SK-N-SH (cell line): ENCODE measurements around the gene HACE1. TPM values are rescaled to one million over a fixed set of nuclear protein-coding genes. Genes with fewer than 3 reads are reported as not detected.

Experiments
- CTCF ChIA-PET: fragments of 300-600, 350-600 bp; formaldehyde crosslinking; extraction: SDS; loops from one replicate; lab custom pipeline; 2021; lab: Yijun Ruan, JAX
- POLR2A ChIA-PET: fragments of 350-600 bp; sonication (Branson Sonifier 250); formaldehyde crosslinking; extraction: SDS; loops from one replicate; lab custom pipeline; 2020; ENCODE audit warnings: antibody characterized with exemption, inconsistent platforms; lab: Yijun Ruan, JAX
- DNase-seq: peaks from one replicate; pipeline ENCODE4 v3.0.0; 2012
- H2AFZ ChIP-seq: fragments of 200-600 bp; sonication (generic); 2 replicates; pipeline ENCODE4 v1.8.1; 2016; ENCODE audit warnings: antibody characterized with exemption, mild to moderate bottlenecking, low read depth
- H3F3A ChIP-seq: fragments of 200-600 bp; sonication (generic); replicated peaks from 2 replicates; pipeline ENCODE3; 2016; ENCODE audit warnings: antibody characterized with exemption, mild to moderate bottlenecking; ENCODE audit not compliant: insufficient read depth
- H3K27ac ChIP-seq, 2 experiments: fragments of 200-500 bp in 1 of 2; fragments of 200-600 bp in 1 of 2; sonication (Bioruptor generic) in 1 of 2; sonication (generic), shearing (Covaris generic) in 1 of 2; 2 replicates each; pipeline versions ENCODE4 v1.5.1 to v1.6.1; 2014 to 2016; ENCODE audit warnings: low read depth in 2 of 2, inconsistent platforms in 1 of 2, low read length in 1 of 2, mild to moderate bottlenecking in 1 of 2, mixed read lengths in 1 of 2
- H3K27me3 ChIP-seq: fragments of 200-600 bp; sonication (generic), shearing (Covaris generic); 2 replicates; pipeline ENCODE4 v1.6.1; 2016; ENCODE audit warnings: mixed run types; ENCODE audit not compliant: insufficient read depth
- H3K36me3 ChIP-seq, 2 experiments: fragments of 200-500 bp in 1 of 2; fragments of 200-600 bp in 1 of 2; sonication (Bioruptor generic) in 1 of 2; sonication (generic) in 1 of 2; replicated peaks in 1 of 2; 2 replicates each; pipeline versions ENCODE3 to v1.5.1; 2014 to 2016; ENCODE audit warnings: low read length in 1 of 2, mild to moderate bottlenecking in 1 of 2; ENCODE audit not compliant: insufficient read depth in 2 of 2, control insufficient read depth in 1 of 2
- H3K4me1 ChIP-seq, 2 experiments: fragments of 200-500 bp in 1 of 2; fragments of 200-600 bp in 1 of 2; sonication (Bioruptor generic) in 1 of 2; sonication (generic), shearing (Covaris generic) in 1 of 2; 2 replicates each; pipeline versions ENCODE4 v1.5.1 to v1.6.1; 2014 to 2016; ENCODE audit warnings: low read depth in 1 of 2, low read length in 1 of 2, mixed run types in 1 of 2; ENCODE audit not compliant: insufficient read depth in 2 of 2, control insufficient read depth in 1 of 2
- H3K4me2 ChIP-seq: fragments of 200-600 bp; sonication (generic), shearing (Covaris generic); 2 replicates; pipeline ENCODE4 v1.6.1; 2017; ENCODE audit warnings: mixed run types
- H3K4me3 ChIP-seq, 2 experiments: fragments of 200-500 bp in 1 of 2; fragments of 200-600 bp in 1 of 2; sonication (Bioruptor generic) in 1 of 2; sonication (generic), shearing (Covaris generic) in 1 of 2; 2 replicates each; pipeline versions ENCODE4 v1.5.1 to v1.8.1; 2014 to 2016; ENCODE audit warnings: low read depth in 2 of 2, inconsistent platforms in 1 of 2, low read length in 1 of 2, mild to moderate bottlenecking in 1 of 2, mixed read lengths in 1 of 2, moderate library complexity in 1 of 2
- H3K79me2 ChIP-seq: fragments of 200-600 bp; sonication (generic); 2 replicates; pipeline ENCODE4 v1.8.1; 2017; ENCODE audit warnings: mild to moderate bottlenecking; ENCODE audit not compliant: insufficient read depth
- H3K9ac ChIP-seq: fragments of 200-600 bp; sonication (generic); 2 replicates; pipeline ENCODE4 v1.6.1; 2017; ENCODE audit warnings: mixed run types
- H3K9me2 ChIP-seq: fragments of 200-600 bp; sonication (generic); 2 replicates; pipeline ENCODE4 v1.6.1; 2017; ENCODE audit warnings: mixed run types
- H3K9me3 ChIP-seq: fragments of 200-600 bp; sonication (generic); 2 replicates; pipeline ENCODE4 v1.6.1; 2017; ENCODE audit warnings: mixed run types, mild to moderate bottlenecking, moderate library complexity
- H4K20me1 ChIP-seq: fragments of 200-600 bp; sonication (generic); 2 replicates; pipeline ENCODE4 v1.6.1; 2017; ENCODE audit warnings: mild to moderate bottlenecking, mixed run types; ENCODE audit not compliant: insufficient read depth
- CHD2 ChIP-seq: fragments of 150-350 bp; IDR thresholded peaks from 2 replicates; pipeline ENCODE4 v1.6.1; 2018; ENCODE audit warnings: low read length; ENCODE audit not compliant: partially characterized antibody
- EP300 ChIP-seq, 2 experiments: IDR thresholded peaks; 2 replicates each; pipeline versions ENCODE4 v1.4.0 to v1.6.1; 2012; ENCODE audit warnings: borderline replicate concordance in 1 of 2, low read depth in 1 of 2, low read length in 1 of 2
- FOSL2 ChIP-seq: IDR thresholded peaks from 2 replicates; pipeline ENCODE4 v1.4.0; 2012; ENCODE audit warnings: low read depth, mild to moderate bottlenecking, moderate library complexity, borderline replicate concordance
- FOXJ3 ChIP-seq: sonication (generic); formaldehyde crosslinking; IDR thresholded peaks from 2 replicates; pipeline ENCODE4 v1.5.1; 2020; ENCODE audit warnings: mild to moderate bottlenecking, missing genetic modification reagents
- GATA2 ChIP-seq: sonication (generic); formaldehyde crosslinking; IDR thresholded peaks from 2 replicates; pipeline ENCODE4 v1.5.0; 2020; ENCODE audit warnings: mild to moderate bottlenecking, missing genetic modification reagents
- JUND ChIP-seq: IDR thresholded peaks from 2 replicates; pipeline ENCODE4 v1.4.0; 2012
- MEF2A ChIP-seq: IDR thresholded peaks from 2 replicates; pipeline ENCODE4 v1.4.0; 2012; ENCODE audit warnings: low read depth, borderline replicate concordance
- RAD21 ChIP-seq: IDR thresholded peaks from 2 replicates; pipeline ENCODE4 v1.6.1; 2012; ENCODE audit warnings: mild to moderate bottlenecking, low read length
- RCOR1 ChIP-seq: fragments of 150-350 bp; IDR thresholded peaks from 2 replicates; pipeline ENCODE4 v1.6.1; 2017; ENCODE audit warnings: antibody characterized with exemption, low read length
- RXRA ChIP-seq: IDR thresholded peaks from 2 replicates; pipeline ENCODE4 v1.4.0; 2012; ENCODE audit warnings: low read depth, mild to moderate bottlenecking, borderline replicate concordance
- SIN3A ChIP-seq: IDR thresholded peaks from 2 replicates; pipeline ENCODE4 v1.6.1; 2012; ENCODE audit warnings: low read depth, mild to moderate bottlenecking, low read length, moderate library complexity, borderline replicate concordance
- SMC3 ChIP-seq: IDR thresholded peaks from 2 replicates; pipeline ENCODE4 v1.6.1; 2012; ENCODE audit warnings: low read depth, low read length, improper control_type of control experiment
- TAF1 ChIP-seq: IDR thresholded peaks from 2 replicates; pipeline ENCODE4 v1.6.1; 2012; ENCODE audit warnings: low read depth, mild to moderate bottlenecking, low read length, moderate library complexity, borderline replicate concordance
- TEAD4 ChIP-seq: IDR thresholded peaks from 2 replicates; pipeline ENCODE4 v1.4.0; 2012; ENCODE audit warnings: mild to moderate bottlenecking, borderline replicate concordance; ENCODE audit not compliant: insufficient read depth
- YY1 ChIP-seq: IDR thresholded peaks from 2 replicates; pipeline ENCODE4 v1.4.0; 2012; ENCODE audit warnings: low read depth, mild to moderate bottlenecking
- polyA plus RNA-seq, 3 experiments: library from polyadenylated mRNA; depleted of rRNA; stranded (reverse); fragments of >200 nt; gene quantifications; 2 replicates each; pipeline ENCODE4 v1.2.3, GENCODE V29; 2012
- TF ChIP-seq, protein P1 (sequence below): fragments of 150-350 bp; IDR thresholded peaks from 2 replicates; pipeline ENCODE4 v1.6.1; 2016; ENCODE audit warnings: mild to moderate bottlenecking, low read depth, low read length
- TF ChIP-seq, protein P2 (sequence below): IDR thresholded peaks from 2 replicates; pipeline ENCODE4; 2012
- TF ChIP-seq, protein P3 (sequence below): fragments of 150-350 bp; IDR thresholded peaks from 2 replicates; pipeline ENCODE4 v1.6.1; 2017; ENCODE audit warnings: antibody characterized with exemption, low read length, low read depth, borderline replicate concordance
- TF ChIP-seq, protein P4 (sequence below): IDR thresholded peaks from 2 replicates; pipeline ENCODE4 v1.6.1; 2012; ENCODE audit warnings: mild to moderate bottlenecking, low read depth, low read length, moderate library complexity

The HACE1 gene
- polyA plus RNA-seq, 1 of the 3 experiments (the other 2 are of a cell fraction): 6.2 TPM

DNA sequence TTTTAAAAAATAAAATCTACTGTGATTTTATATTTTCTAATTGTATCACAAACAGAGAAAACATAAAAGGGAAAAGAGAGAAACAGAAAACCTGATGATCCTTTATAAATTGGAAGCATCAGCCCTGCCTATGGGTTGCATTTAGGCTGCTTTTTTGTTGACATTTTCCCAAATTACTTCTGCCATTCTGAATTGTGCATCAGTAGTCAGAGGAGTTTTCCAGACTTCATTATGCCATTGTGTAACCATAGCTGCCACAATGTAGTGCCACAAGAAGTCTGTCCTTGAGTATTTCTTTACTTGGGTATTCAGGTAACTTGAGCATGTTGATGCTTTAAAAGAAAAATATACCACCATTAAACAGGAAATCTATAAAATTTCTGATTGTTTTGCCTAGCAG, 130.3 kb downstream of the HACE1 start:
- Histone ChIP-seq H3K4me1 (peaks cover 0 to 7% of the 10 kb centered on the region in 2 experiments; a peak in 1 of 4 replicates), H3K27me3 (no peaks in the 10 kb centered on the region), H3K9ac (no peak overlapping the region), H3K9me3 (no peaks in the 10 kb centered on the region), H3K4me3 (no peak overlapping the region), H3K9me2 (no peaks in the 10 kb centered on the region), H3K36me3 (peaks cover 18% of the 10 kb centered on the region in 2 experiments), H2AFZ (no peak overlapping the region), H3K79me2 (no peaks in the 10 kb centered on the region; the same call in 1 of the 2 replicates)
- CTCF ChIA-PET: interaction anchor here (0.6 kb wide), 1 partner anchor 713 kb away, joined by 4 read pairs; no protein-coding TSS in a partner anchor
- no peak for DNase-seq
- TF ChIP-seq, protein P1, sequence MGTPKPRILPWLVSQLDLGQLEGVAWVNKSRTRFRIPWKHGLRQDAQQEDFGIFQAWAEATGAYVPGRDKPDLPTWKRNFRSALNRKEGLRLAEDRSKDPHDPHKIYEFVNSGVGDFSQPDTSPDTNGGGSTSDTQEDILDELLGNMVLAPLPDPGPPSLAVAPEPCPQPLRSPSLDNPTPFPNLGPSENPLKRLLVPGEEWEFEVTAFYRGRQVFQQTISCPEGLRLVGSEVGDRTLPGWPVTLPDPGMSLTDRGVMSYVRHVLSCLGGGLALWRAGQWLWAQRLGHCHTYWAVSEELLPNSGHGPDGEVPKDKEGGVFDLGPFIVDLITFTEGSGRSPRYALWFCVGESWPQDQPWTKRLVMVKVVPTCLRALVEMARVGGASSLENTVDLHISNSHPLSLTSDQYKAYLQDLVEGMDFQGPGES: no peak
- TF ChIP-seq, protein P2, sequence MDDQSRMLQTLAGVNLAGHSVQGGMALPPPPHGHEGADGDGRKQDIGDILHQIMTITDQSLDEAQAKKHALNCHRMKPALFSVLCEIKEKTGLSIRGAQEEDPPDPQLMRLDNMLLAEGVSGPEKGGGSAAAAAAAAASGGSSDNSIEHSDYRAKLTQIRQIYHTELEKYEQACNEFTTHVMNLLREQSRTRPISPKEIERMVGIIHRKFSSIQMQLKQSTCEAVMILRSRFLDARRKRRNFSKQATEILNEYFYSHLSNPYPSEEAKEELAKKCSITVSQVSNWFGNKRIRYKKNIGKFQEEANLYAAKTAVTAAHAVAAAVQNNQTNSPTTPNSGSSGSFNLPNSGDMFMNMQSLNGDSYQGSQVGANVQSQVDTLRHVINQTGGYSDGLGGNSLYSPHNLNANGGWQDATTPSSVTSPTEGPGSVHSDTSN: no peak
- TF ChIP-seq MEF2A: no peak
- no peak for TF ChIP-seq YY1
- TF ChIP-seq, protein P3, sequence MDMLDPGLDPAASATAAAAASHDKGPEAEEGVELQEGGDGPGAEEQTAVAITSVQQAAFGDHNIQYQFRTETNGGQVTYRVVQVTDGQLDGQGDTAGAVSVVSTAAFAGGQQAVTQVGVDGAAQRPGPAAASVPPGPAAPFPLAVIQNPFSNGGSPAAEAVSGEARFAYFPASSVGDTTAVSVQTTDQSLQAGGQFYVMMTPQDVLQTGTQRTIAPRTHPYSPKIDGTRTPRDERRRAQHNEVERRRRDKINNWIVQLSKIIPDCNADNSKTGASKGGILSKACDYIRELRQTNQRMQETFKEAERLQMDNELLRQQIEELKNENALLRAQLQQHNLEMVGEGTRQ: no peak
- TF ChIP-seq GATA2 (CRISPR knock-in tag): no peak
- TF ChIP-seq EP300 (IDR thresholded peaks at IDR 0.05; ENCODE audit: borderline replicate concordance in 1 of 2, low read depth in 1 of 2, low read length in 1 of 2): no peak
- no peak for TF ChIP-seq SIN3A
- TF ChIP-seq CHD2: no peak
- TF ChIP-seq TAF1: no peak
- TF ChIP-seq, protein P4, sequence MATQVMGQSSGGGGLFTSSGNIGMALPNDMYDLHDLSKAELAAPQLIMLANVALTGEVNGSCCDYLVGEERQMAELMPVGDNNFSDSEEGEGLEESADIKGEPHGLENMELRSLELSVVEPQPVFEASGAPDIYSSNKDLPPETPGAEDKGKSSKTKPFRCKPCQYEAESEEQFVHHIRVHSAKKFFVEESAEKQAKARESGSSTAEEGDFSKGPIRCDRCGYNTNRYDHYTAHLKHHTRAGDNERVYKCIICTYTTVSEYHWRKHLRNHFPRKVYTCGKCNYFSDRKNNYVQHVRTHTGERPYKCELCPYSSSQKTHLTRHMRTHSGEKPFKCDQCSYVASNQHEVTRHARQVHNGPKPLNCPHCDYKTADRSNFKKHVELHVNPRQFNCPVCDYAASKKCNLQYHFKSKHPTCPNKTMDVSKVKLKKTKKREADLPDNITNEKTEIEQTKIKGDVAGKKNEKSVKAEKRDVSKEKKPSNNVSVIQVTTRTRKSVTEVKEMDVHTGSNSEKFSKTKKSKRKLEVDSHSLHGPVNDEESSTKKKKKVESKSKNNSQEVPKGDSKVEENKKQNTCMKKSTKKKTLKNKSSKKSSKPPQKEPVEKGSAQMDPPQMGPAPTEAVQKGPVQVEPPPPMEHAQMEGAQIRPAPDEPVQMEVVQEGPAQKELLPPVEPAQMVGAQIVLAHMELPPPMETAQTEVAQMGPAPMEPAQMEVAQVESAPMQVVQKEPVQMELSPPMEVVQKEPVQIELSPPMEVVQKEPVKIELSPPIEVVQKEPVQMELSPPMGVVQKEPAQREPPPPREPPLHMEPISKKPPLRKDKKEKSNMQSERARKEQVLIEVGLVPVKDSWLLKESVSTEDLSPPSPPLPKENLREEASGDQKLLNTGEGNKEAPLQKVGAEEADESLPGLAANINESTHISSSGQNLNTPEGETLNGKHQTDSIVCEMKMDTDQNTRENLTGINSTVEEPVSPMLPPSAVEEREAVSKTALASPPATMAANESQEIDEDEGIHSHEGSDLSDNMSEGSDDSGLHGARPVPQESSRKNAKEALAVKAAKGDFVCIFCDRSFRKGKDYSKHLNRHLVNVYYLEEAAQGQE: no peak
- TF ChIP-seq TEAD4: no peak
- TF ChIP-seq JUND: no peak
- no peak for TF ChIP-seq RXRA
- TF ChIP-seq FOSL2: no peak
- TF ChIP-seq FOXJ3 (CRISPR knock-in tag): no peak
- no peak for TF ChIP-seq RAD21
- no peak for TF ChIP-seq RCOR1
- no peak for TF ChIP-seq SMC3
- TF ChIP-seq, all 33 proteins: peak for 0
- no peak overlapping the region for H3K4me2 ChIP-seq
- H4K20me1 ChIP-seq: no peaks in the 10 kb centered on the region
- H3F3A ChIP-seq: peaks cover 7% of the 10 kb centered on the region
- POLR2A ChIA-PET: no interaction called here
- no peak overlapping the region for H3K27ac ChIP-seq
